HL-60 (cell line): ENCODE measurements around the gene HNRNPUL1.

Experiments used
- POLR2AphosphoS5 ChIP-seq: IDR thresholded peaks from 2 replicates; pipeline ENCODE4 v1.6.1; 2012; ENCODE audit warnings: low read depth
- TF ChIP-seq, protein P1 (sequence below): IDR thresholded peaks from one replicate; pipeline ENCODE4 v1.5.1; 2011; ENCODE audit warnings: low read length, control low read depth, inconsistent platforms; ENCODE audit not compliant: insufficient read depth
- TF ChIP-seq, protein P2 (sequence below): IDR thresholded peaks from 2 replicates; pipeline ENCODE4 v1.6.1; 2012; ENCODE audit warnings: low read depth; ENCODE audit not compliant: insufficient replicate concordance

DNA sequence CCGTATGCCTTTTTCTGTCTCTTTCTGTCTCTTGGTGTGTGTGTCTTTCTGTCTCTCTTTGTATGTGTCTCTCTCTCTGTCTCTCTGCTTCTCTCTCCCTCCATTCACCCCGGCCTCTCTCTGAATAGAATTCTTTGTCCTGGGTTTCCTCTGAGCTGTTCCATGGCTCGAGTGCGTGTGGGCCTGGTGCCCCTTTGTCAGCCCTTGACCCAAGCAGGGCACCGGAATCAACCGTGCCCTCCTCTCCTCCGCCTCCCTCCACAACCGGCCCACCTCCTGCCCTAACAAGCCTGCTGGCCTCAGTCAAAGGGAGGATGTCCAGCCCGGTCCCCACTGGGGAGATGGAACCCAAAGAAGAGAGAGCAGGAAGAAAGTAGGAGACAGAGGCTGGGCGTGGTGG lies 41.9 kb upstream of the HNRNPUL1 start:
- TF ChIP-seq, protein P1, sequence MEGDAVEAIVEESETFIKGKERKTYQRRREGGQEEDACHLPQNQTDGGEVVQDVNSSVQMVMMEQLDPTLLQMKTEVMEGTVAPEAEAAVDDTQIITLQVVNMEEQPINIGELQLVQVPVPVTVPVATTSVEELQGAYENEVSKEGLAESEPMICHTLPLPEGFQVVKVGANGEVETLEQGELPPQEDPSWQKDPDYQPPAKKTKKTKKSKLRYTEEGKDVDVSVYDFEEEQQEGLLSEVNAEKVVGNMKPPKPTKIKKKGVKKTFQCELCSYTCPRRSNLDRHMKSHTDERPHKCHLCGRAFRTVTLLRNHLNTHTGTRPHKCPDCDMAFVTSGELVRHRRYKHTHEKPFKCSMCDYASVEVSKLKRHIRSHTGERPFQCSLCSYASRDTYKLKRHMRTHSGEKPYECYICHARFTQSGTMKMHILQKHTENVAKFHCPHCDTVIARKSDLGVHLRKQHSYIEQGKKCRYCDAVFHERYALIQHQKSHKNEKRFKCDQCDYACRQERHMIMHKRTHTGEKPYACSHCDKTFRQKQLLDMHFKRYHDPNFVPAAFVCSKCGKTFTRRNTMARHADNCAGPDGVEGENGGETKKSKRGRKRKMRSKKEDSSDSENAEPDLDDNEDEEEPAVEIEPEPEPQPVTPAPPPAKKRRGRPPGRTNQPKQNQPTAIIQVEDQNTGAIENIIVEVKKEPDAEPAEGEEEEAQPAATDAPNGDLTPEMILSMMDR: no peak
- no peak for TF ChIP-seq POLR2AphosphoS5
- TF ChIP-seq, protein P2, sequence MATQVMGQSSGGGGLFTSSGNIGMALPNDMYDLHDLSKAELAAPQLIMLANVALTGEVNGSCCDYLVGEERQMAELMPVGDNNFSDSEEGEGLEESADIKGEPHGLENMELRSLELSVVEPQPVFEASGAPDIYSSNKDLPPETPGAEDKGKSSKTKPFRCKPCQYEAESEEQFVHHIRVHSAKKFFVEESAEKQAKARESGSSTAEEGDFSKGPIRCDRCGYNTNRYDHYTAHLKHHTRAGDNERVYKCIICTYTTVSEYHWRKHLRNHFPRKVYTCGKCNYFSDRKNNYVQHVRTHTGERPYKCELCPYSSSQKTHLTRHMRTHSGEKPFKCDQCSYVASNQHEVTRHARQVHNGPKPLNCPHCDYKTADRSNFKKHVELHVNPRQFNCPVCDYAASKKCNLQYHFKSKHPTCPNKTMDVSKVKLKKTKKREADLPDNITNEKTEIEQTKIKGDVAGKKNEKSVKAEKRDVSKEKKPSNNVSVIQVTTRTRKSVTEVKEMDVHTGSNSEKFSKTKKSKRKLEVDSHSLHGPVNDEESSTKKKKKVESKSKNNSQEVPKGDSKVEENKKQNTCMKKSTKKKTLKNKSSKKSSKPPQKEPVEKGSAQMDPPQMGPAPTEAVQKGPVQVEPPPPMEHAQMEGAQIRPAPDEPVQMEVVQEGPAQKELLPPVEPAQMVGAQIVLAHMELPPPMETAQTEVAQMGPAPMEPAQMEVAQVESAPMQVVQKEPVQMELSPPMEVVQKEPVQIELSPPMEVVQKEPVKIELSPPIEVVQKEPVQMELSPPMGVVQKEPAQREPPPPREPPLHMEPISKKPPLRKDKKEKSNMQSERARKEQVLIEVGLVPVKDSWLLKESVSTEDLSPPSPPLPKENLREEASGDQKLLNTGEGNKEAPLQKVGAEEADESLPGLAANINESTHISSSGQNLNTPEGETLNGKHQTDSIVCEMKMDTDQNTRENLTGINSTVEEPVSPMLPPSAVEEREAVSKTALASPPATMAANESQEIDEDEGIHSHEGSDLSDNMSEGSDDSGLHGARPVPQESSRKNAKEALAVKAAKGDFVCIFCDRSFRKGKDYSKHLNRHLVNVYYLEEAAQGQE: no peak
